RWPE1 (cell line): ENCODE results near the gene SCN2A.

Source experiments
- CTCF ChIA-PET: fragments of 350-600 bp; sonication (Branson Sonifier 250); formaldehyde crosslinking; extraction: SDS; loops from one replicate; lab custom pipeline; 2021; lab: Yijun Ruan, JAX
- POLR2A ChIA-PET: fragments of 400-600 bp; formaldehyde crosslinking; extraction: SDS; loops from one replicate; lab custom pipeline; 2020; ENCODE audit warnings: antibody characterized with exemption; ENCODE audit not compliant: low non-redundant PET; lab: Yijun Ruan, JAX
- DNase-seq: peaks from one replicate; pipeline ENCODE4 v3.0.0; 2012; ENCODE audit warnings: low spot score
- H3K27ac ChIP-seq: fragments of 450-650 bp; 2 replicates; pipeline ENCODE4 v1.5.1; 2017
- TF ChIP-seq, protein P1 (sequence below): fragments of 450-650 bp; conservative IDR thresholded peaks from 2 replicates; pipeline ENCODE4 v1.5.1; 2017; ENCODE audit warnings: low read depth, mild to moderate bottlenecking

SCN2A gene

DNA sequence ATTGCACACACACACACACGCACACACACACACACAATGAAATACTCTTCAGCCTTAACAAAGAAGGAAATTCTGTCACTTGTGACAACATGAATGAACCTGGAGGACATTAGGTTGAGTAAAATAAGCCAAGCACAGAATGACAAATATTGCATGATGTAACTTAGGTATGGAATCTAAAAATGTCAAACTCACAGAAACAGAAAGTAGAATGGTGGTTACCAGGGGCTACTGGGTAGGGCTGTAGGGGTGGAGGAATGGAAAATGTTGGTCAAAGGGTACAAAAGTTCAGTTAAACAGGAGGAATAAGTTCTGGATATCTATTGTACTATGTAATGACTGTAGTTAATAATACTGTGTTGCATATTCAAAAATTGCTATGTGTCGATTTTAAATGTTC is 29.5 kb downstream of the SCN2A start:
- DNase-seq: no peak
- H3K27ac ChIP-seq: no peak overlapping the region
- TF ChIP-seq, protein P1, sequence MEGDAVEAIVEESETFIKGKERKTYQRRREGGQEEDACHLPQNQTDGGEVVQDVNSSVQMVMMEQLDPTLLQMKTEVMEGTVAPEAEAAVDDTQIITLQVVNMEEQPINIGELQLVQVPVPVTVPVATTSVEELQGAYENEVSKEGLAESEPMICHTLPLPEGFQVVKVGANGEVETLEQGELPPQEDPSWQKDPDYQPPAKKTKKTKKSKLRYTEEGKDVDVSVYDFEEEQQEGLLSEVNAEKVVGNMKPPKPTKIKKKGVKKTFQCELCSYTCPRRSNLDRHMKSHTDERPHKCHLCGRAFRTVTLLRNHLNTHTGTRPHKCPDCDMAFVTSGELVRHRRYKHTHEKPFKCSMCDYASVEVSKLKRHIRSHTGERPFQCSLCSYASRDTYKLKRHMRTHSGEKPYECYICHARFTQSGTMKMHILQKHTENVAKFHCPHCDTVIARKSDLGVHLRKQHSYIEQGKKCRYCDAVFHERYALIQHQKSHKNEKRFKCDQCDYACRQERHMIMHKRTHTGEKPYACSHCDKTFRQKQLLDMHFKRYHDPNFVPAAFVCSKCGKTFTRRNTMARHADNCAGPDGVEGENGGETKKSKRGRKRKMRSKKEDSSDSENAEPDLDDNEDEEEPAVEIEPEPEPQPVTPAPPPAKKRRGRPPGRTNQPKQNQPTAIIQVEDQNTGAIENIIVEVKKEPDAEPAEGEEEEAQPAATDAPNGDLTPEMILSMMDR: no peak
- ChIA-PET CTCF (no interaction called here), POLR2A (no interaction called here)

DNA sequence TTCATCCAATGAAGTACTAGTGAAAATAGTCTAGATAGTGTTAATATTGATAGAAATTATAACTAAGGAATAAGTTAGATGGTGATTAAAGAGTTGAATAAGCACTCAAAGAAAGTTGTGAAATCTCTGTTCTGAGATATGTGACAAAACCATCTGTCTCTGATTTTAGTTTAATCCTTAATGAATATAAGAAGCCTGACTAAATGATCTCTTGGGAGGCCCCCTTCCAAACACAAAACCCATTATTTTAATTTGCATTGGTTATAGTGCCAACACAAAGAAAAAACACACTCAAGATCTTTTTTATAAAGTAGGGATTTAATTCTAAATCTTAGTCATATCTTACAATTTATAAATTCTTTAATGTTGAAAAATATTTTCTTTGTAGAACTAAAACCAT is 34.0 kb downstream of the SCN2A start:
- no peak for DNase-seq
- TF ChIP-seq, protein P1: no peak
- ChIA-PET CTCF (no interaction called here), POLR2A (no interaction called here)
- no peak overlapping the region for H3K27ac ChIP-seq

- H3K27ac ChIP-seq: no peak overlapping the region
- TF ChIP-seq, protein P1: no peak
- CTCF ChIA-PET: interaction anchor here (0.8 kb wide), 1 partner anchor 20 kb away, joined by 3 read pairs; no protein-coding TSS in a partner anchor
- POLR2A ChIA-PET: no interaction called here
- no peak for DNase-seq
These were observed 35.5 kb downstream of the SCN2A start for GRCh38 chr2:165274698-165275097.

GRCh38 chr2:165275932-165276331 is 36.7 kb downstream of the SCN2A start:
- CTCF ChIA-PET: interaction anchor here (0.6 kb wide), 1 partner anchor 677 kb away, joined by 3 read pairs; no protein-coding TSS in a partner anchor
- POLR2A ChIA-PET: no interaction called here
- no peak for DNase-seq
- TF ChIP-seq, protein P1: no peak
- H3K27ac ChIP-seq: no peak overlapping the region

GRCh38 chr2:165277295-165277694 is 38.1 kb downstream of the SCN2A start:
- H3K27ac ChIP-seq: no peak overlapping the region
- POLR2A ChIA-PET: no interaction called here
- TF ChIP-seq, protein P1: no peak
- CTCF ChIA-PET: interaction anchor here (1.2 kb wide), 1 partner anchor 24 kb away, joined by 3 read pairs; no protein-coding TSS in a partner anchor
- no peak for DNase-seq

- H3K27ac ChIP-seq: no peak overlapping the region
- ChIA-PET POLR2A (no interaction called here), CTCF (no interaction called here)
- TF ChIP-seq, protein P1: no peak
- DNase-seq: no peak
These were observed 38.8 kb downstream of the SCN2A start for GRCh38 chr2:165277860-165278656.
